Liver (tissue), 9 donors: ENCODE measurements around the gene HARBI1. TPM values are rescaled to one million over a fixed set of nuclear protein-coding genes. Genes with fewer than 3 reads are reported as not detected.
A peak's percentile ranks its signal among the peaks of the same experiment; 100 is the strongest.

Source experiments
- DNase-seq: peaks from one replicate; pipeline ENCODE4 v3.0.0-alpha.2; 2017; ENCODE audit warnings: low spot score
- H3K27ac ChIP-seq, 2 donors: one replicate each; pipeline ENCODE4 v1.7.0; 2013; ENCODE audit warnings: inconsistent platforms in 2 of 2, low read length in 2 of 2, control low read depth in 1 of 2, low read depth in 1 of 2, mild to moderate bottlenecking in 1 of 2
- H3K27me3 ChIP-seq, 4 donors: one replicate each; pipeline versions ENCODE4 v1.6.1 to v1.7.0; 2013; ENCODE audit warnings: low read length in 3 of 4, inconsistent platforms in 1 of 4, mild to moderate bottlenecking in 1 of 4, moderate library complexity in 1 of 4; ENCODE audit not compliant: control insufficient read depth in 4 of 4, insufficient read depth in 4 of 4
- H3K36me3 ChIP-seq, 4 donors: one replicate each; pipeline versions ENCODE4 v1.6.1 to v1.7.0; 2013; ENCODE audit warnings: low read length in 3 of 4, mild to moderate bottlenecking in 3 of 4, low read depth in 1 of 4, moderate library complexity in 1 of 4; ENCODE audit not compliant: control insufficient read depth in 4 of 4, insufficient read depth in 3 of 4
- H3K4me1 ChIP-seq, 4 donors: one replicate each; pipeline versions ENCODE4 v1.6.1 to v1.7.0; 2013; ENCODE audit warnings: low read length in 3 of 4, mild to moderate bottlenecking in 3 of 4, moderate library complexity in 1 of 4; ENCODE audit not compliant: control insufficient read depth in 4 of 4, insufficient read depth in 4 of 4
- H3K4me3 ChIP-seq, 3 donors: one replicate each; pipeline versions ENCODE4 v1.6.1 to v1.7.0; 2013; ENCODE audit warnings: low read length in 3 of 3, control low read depth in 1 of 3, low read depth in 1 of 3, mild to moderate bottlenecking in 1 of 3
- H3K9ac ChIP-seq, 2 donors: one replicate each; pipeline ENCODE4 v1.7.0; 2013; ENCODE audit warnings: low read length in 2 of 2, mild to moderate bottlenecking in 2 of 2, moderate library complexity in 2 of 2, control low read depth in 1 of 2, low read depth in 1 of 2
- H3K9me3 ChIP-seq, 4 donors: one replicate each; pipeline versions ENCODE4 v1.6.1 to v1.7.0; 2013; ENCODE audit warnings: low read length in 3 of 4; ENCODE audit not compliant: control insufficient read depth in 4 of 4
- EGR1 ChIP-seq, 2 donors: IDR thresholded peaks; 2 replicates each; pipeline ENCODE4 v1.6.1; 2016 to 2018; ENCODE audit warnings: antibody characterized with exemption in 2 of 2, low read depth in 2 of 2
- FOXA1 ChIP-seq: IDR thresholded peaks from 2 replicates; pipeline ENCODE4 v1.6.1; 2016; ENCODE audit warnings: antibody characterized with exemption
- FOXA2 ChIP-seq: IDR thresholded peaks from 2 replicates; pipeline ENCODE4 v1.6.1; 2016; ENCODE audit warnings: antibody characterized with exemption
- GABPA ChIP-seq, 2 donors: IDR thresholded peaks in 1 of 2; conservative IDR thresholded peaks in 1 of 2; 2 replicates each; pipeline ENCODE4 v1.6.1; 2016; ENCODE audit warnings: antibody characterized with exemption in 2 of 2, mild to moderate bottlenecking in 1 of 2, moderate library complexity in 1 of 2
- HNF4G ChIP-seq: IDR thresholded peaks from 2 replicates; pipeline ENCODE4 v1.6.1; 2016; ENCODE audit warnings: antibody characterized with exemption
- JUND ChIP-seq, 2 donors: IDR thresholded peaks; 2 replicates each; pipeline ENCODE4 v1.6.1; 2016; ENCODE audit warnings: antibody characterized with exemption in 2 of 2
- NR2F2 ChIP-seq: IDR thresholded peaks from 2 replicates; pipeline ENCODE4 v1.6.1; 2016; ENCODE audit warnings: antibody characterized with exemption
- RAD21 ChIP-seq, 2 donors: IDR thresholded peaks; 2 replicates each; pipeline ENCODE4 v1.6.1; 2016; ENCODE audit warnings: antibody characterized with exemption in 2 of 2, mild to moderate bottlenecking in 2 of 2
- RXRA ChIP-seq, 2 donors: IDR thresholded peaks; 2 replicates each; pipeline ENCODE4 v1.6.1; 2017 to 2018; ENCODE audit warnings: antibody characterized with exemption in 2 of 2, mild to moderate bottlenecking in 1 of 2
- SP1 ChIP-seq: IDR thresholded peaks from 2 replicates; pipeline ENCODE4 v1.6.1; 2018; ENCODE audit warnings: antibody characterized with exemption, mild to moderate bottlenecking
- TAF1 ChIP-seq: conservative IDR thresholded peaks from 2 replicates; pipeline ENCODE4 v1.6.1; 2016; ENCODE audit warnings: antibody characterized with exemption, mild to moderate bottlenecking
- YY1 ChIP-seq: IDR thresholded peaks from 2 replicates; pipeline ENCODE4 v1.6.1; 2016; ENCODE audit warnings: antibody characterized with exemption, mild to moderate bottlenecking
- WGBS: extraction: QIAGEN DNeasy Blood & Tissue Kit; methylation state at CpG from one replicate; pipeline ENCODE4 v1.1.7; 2013; 5-methylcytosine and 5-hydroxymethylcytosine counted together
- polyA plus RNA-seq, 2 donors: library from polyadenylated mRNA; stranded (reverse) in 1 of 2; unstranded in 1 of 2; fragments of 200-250 nt in 1 of 2; fragments of >200 nt in 1 of 2; fragmentation: Nextera tagmentation in 1 of 2; extraction: Ambion mirVana in 1 of 2; gene quantifications; one replicate each; pipeline versions ENCODE4 v1.2.1 to v1.2.3, GENCODE V29; 2013 to 2015
- total RNA-seq, 2 donors: library from RNA; depleted of rRNA; stranded (reverse); fragments of >200 nt; gene quantifications; one replicate each; pipeline ENCODE4 v1.2.3, GENCODE V29; 2014
- TF ChIP-seq, protein P1 (sequence below): IDR thresholded peaks from 2 replicates; pipeline ENCODE4 v1.6.1; 2016; ENCODE audit warnings: antibody characterized with exemption
- TF ChIP-seq, protein P2 (sequence below): IDR thresholded peaks from 2 replicates; pipeline ENCODE4 v1.6.1; 2016; ENCODE audit warnings: antibody characterized with exemption, mild to moderate bottlenecking
- TF ChIP-seq, protein P3 (sequence below): fragments of 150-350 bp; IDR thresholded peaks from 2 replicates; pipeline ENCODE4 v1.5.1; 2017; ENCODE audit warnings: improper control_type of control experiment, low read depth, low read length; ENCODE audit not compliant: missing input control
- TF ChIP-seq, protein P4 (sequence below): IDR thresholded peaks from 2 replicates; pipeline ENCODE4 v1.6.1; 2016; ENCODE audit warnings: antibody characterized with exemption
- TF ChIP-seq, protein P5 (sequence below): IDR thresholded peaks from 2 replicates; pipeline ENCODE4 v1.6.1; 2016; ENCODE audit warnings: antibody characterized with exemption
- donor health status: healthy.
- donor health status: healthy.
- donor health status: healthy.
- donor health status: healthy.
- donor health status: healthy.

HARBI1 gene
- total and polyA plus RNA-seq, 4 donors, result 2.5 to 5.9 (median 3.3) TPM

DNA sequence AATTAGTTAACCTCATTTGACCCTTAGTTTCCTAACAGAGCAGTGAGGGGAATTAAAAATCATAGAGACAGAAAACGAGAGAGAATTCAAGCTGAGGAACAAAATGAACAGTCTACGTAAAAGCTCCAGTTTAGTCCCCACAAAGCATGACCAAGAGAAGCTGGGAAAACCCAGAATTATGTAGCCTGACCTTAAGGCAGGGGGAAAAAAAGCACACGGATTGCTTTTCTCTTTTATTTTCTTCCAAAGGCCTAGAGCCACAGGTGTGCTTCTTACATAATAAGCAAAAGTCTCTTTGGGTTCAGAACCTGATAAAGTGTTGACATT is 22.7 kb downstream of the HARBI1 start:
- Histone ChIP-seq H3K27ac (peak overlapping the region; percentile 43 to 53), H3K27me3 (no peaks in the 10 kb centered on the region), H3K4me1 (peaks cover 6 to 40% (median 23%) of the 10 kb centered on the region in 4 donors), H3K9me3 (no peaks in the 10 kb centered on the region), H3K9ac (peak overlapping the region; percentile 7 to 70), H3K4me3 (peak overlapping the region; percentile 84 to 96 (median 90)), H3K36me3 (no peaks in the 10 kb centered on the region)
- no peak for DNase-seq
- TF ChIP-seq SP1 (no peak), RAD21 (IDR thresholded peaks at IDR 0.05) (no peak), JUND (IDR thresholded peaks at IDR 0.05) (no peak), NR2F2 (no peak), RXRA (IDR thresholded peaks at IDR 0.05) (no peak), YY1 (no peak), FOXA2 (no peak), TAF1 (no peak), GABPA (IDR thresholded peaks at IDR 0.05 in 1 of 2, conservative IDR thresholded peaks at IDR 0.05 in 1 of 2) (no peak), HNF4G (no peak), EGR1 (IDR thresholded peaks at IDR 0.05; ENCODE audit: low read depth in 2 of 2) (no peak), FOXA1 (no peak)
- TF ChIP-seq, protein P1, sequence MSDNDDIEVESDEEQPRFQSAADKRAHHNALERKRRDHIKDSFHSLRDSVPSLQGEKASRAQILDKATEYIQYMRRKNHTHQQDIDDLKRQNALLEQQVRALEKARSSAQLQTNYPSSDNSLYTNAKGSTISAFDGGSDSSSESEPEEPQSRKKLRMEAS, result no peak
- TF ChIP-seq, protein P2, sequence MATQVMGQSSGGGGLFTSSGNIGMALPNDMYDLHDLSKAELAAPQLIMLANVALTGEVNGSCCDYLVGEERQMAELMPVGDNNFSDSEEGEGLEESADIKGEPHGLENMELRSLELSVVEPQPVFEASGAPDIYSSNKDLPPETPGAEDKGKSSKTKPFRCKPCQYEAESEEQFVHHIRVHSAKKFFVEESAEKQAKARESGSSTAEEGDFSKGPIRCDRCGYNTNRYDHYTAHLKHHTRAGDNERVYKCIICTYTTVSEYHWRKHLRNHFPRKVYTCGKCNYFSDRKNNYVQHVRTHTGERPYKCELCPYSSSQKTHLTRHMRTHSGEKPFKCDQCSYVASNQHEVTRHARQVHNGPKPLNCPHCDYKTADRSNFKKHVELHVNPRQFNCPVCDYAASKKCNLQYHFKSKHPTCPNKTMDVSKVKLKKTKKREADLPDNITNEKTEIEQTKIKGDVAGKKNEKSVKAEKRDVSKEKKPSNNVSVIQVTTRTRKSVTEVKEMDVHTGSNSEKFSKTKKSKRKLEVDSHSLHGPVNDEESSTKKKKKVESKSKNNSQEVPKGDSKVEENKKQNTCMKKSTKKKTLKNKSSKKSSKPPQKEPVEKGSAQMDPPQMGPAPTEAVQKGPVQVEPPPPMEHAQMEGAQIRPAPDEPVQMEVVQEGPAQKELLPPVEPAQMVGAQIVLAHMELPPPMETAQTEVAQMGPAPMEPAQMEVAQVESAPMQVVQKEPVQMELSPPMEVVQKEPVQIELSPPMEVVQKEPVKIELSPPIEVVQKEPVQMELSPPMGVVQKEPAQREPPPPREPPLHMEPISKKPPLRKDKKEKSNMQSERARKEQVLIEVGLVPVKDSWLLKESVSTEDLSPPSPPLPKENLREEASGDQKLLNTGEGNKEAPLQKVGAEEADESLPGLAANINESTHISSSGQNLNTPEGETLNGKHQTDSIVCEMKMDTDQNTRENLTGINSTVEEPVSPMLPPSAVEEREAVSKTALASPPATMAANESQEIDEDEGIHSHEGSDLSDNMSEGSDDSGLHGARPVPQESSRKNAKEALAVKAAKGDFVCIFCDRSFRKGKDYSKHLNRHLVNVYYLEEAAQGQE, result no peak
- TF ChIP-seq, protein P3, sequence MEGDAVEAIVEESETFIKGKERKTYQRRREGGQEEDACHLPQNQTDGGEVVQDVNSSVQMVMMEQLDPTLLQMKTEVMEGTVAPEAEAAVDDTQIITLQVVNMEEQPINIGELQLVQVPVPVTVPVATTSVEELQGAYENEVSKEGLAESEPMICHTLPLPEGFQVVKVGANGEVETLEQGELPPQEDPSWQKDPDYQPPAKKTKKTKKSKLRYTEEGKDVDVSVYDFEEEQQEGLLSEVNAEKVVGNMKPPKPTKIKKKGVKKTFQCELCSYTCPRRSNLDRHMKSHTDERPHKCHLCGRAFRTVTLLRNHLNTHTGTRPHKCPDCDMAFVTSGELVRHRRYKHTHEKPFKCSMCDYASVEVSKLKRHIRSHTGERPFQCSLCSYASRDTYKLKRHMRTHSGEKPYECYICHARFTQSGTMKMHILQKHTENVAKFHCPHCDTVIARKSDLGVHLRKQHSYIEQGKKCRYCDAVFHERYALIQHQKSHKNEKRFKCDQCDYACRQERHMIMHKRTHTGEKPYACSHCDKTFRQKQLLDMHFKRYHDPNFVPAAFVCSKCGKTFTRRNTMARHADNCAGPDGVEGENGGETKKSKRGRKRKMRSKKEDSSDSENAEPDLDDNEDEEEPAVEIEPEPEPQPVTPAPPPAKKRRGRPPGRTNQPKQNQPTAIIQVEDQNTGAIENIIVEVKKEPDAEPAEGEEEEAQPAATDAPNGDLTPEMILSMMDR, result no peak
- TF ChIP-seq, protein P4, sequence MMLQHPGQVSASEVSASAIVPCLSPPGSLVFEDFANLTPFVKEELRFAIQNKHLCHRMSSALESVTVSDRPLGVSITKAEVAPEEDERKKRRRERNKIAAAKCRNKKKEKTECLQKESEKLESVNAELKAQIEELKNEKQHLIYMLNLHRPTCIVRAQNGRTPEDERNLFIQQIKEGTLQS, result no peak
- TF ChIP-seq, protein P5, sequence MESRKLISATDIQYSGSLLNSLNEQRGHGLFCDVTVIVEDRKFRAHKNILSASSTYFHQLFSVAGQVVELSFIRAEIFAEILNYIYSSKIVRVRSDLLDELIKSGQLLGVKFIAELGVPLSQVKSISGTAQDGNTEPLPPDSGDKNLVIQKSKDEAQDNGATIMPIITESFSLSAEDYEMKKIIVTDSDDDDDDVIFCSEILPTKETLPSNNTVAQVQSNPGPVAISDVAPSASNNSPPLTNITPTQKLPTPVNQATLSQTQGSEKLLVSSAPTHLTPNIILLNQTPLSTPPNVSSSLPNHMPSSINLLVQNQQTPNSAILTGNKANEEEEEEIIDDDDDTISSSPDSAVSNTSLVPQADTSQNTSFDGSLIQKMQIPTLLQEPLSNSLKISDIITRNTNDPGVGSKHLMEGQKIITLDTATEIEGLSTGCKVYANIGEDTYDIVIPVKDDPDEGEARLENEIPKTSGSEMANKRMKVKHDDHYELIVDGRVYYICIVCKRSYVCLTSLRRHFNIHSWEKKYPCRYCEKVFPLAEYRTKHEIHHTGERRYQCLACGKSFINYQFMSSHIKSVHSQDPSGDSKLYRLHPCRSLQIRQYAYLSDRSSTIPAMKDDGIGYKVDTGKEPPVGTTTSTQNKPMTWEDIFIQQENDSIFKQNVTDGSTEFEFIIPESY, result no peak
- 24% methylated on average over 3 of the region's 3 CpGs for WGBS
